22Rv1 (cell line): ENCODE data around the gene CLASP1.
"Not testable (repeated sequence)": the region's sequence is repeated elsewhere in the genome, so short reads cannot be mapped to it uniquely, and the experiment has no call there.

ENCODE experiments used
- H3K27ac ChIP-seq: fragments of 450-650 bp; 2 replicates; pipeline ENCODE4 v1.5.1; 2017
- ZFX ChIP-seq: fragments of 450-650 bp; IDR thresholded peaks from 2 replicates; pipeline ENCODE4 v1.6.1; 2017; ENCODE audit warnings: antibody characterized with exemption, borderline replicate concordance
- TF ChIP-seq, protein P1 (sequence below): fragments of 450-650 bp; IDR thresholded peaks from 2 replicates; pipeline ENCODE4 v1.5.1; 2017; ENCODE audit warnings: mild to moderate bottlenecking

Gene CLASP1

DNA sequence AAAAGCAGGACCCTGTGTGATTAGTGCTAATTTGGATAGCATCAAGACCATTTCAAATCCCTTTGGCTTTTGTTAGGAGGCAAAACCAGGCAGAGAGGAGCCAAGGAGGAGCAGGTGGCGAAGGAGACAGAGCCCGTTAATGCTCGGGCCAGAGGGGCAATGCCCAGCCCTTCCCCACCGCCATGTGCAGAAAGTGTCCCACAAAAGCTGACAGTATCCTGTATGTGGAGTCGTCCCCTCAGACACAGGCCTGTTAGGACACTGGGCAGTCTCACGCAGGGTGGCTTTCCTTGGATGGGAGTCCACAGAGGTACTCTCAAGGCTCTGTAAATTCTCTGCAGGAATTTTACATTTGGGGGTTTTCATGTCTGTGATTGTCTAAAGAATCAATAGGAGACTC is 319.5 kb downstream of the CLASP1 start:
- TF ChIP-seq, protein P1, sequence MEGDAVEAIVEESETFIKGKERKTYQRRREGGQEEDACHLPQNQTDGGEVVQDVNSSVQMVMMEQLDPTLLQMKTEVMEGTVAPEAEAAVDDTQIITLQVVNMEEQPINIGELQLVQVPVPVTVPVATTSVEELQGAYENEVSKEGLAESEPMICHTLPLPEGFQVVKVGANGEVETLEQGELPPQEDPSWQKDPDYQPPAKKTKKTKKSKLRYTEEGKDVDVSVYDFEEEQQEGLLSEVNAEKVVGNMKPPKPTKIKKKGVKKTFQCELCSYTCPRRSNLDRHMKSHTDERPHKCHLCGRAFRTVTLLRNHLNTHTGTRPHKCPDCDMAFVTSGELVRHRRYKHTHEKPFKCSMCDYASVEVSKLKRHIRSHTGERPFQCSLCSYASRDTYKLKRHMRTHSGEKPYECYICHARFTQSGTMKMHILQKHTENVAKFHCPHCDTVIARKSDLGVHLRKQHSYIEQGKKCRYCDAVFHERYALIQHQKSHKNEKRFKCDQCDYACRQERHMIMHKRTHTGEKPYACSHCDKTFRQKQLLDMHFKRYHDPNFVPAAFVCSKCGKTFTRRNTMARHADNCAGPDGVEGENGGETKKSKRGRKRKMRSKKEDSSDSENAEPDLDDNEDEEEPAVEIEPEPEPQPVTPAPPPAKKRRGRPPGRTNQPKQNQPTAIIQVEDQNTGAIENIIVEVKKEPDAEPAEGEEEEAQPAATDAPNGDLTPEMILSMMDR = no peak

DNA sequence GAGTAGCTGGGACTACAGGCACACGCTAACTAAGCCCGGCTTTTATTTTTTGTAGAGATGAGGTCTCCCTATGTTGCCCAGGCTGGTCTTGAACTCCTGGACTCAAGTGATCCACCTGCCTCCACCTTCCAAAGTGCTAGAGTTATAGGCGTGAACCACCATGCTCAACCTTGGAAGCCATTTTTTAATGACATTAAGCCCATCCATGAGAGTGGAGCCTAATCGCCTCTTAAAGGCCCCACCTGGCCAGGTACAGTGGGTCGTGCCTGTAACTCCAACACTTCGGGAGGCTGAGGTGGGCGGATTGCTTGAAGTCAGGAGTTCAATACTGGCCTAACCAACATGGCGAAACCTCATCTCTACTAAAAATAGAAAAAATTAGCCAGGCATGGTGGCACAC is 322.6 kb downstream of the CLASP1 start:
- no peak overlapping the region for H3K27ac ChIP-seq
- TF ChIP-seq ZFX = no peak
- TF ChIP-seq, protein P1 = no peak

More for the DNA sequence above, 319.5 kb downstream of the CLASP1 start:
- no peak overlapping the region for H3K27ac ChIP-seq

DNA sequence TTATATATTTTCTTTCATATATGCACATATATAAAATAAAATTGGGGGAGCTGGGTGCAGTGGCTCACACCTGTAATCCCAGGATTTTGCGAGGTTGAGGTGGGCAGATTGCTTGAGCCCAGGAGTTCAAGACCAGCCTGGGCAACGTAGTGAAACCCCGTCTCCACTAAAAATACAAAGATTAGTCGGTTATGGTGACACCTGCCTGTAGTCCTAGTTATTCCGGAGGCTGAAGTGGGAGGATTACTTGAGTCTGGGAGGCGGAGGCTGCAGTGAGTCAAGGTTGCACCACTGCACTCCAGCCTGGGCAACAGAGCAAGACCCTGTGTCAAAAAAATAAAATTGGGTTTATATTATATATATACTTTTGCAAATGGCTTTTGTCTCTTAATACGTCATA is 324.7 kb downstream of the CLASP1 start:
- TF ChIP-seq, protein P1 = no peak
- no peak for TF ChIP-seq ZFX
- no peak overlapping the region for H3K27ac ChIP-seq

DNA sequence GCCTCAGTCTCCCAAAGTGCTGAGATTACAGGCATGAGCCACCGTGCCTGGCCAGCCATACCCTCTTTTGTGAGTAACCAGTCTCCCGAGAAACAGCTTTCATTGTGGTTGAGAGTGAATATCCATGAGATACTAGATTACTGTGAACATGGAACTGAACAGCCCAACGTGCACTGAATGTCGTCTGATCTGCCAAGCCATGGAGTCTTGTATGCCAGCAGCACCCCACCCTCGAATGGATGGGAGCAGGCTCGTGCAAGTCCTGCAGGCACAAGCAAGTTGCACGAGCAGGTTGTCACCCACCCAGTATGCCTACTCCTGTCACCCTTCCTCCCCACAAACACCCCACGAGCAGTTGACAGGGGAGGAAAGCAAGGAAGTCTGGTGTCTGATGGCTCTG is 327.8 kb downstream of the CLASP1 start:
- H3K27ac ChIP-seq = no peak overlapping the region
- TF ChIP-seq, protein P1 = no peak
- no peak for TF ChIP-seq ZFX

DNA sequence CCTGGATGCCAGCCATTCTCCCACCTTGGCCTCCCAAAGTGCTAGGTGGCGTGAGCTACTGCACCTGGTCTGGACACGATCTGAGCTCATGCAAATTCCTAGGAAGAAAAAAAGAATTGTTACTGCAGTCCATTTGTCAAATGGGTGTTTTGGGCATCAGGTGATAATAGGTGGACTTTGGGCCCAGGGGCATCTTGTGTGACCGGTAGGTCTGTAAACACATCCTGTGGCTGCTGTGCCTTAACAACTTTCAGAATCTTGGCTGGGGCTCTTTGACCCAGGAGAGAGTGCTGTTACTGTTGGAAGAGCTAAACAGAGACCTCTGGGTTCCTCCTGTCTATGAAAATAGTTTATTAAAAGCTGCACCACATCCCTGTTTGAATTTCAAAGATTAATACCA is 329.3 kb downstream of the CLASP1 start:
- H3K27ac ChIP-seq = no peak overlapping the region
- TF ChIP-seq ZFX = no peak
- TF ChIP-seq, protein P1 = no peak

DNA sequence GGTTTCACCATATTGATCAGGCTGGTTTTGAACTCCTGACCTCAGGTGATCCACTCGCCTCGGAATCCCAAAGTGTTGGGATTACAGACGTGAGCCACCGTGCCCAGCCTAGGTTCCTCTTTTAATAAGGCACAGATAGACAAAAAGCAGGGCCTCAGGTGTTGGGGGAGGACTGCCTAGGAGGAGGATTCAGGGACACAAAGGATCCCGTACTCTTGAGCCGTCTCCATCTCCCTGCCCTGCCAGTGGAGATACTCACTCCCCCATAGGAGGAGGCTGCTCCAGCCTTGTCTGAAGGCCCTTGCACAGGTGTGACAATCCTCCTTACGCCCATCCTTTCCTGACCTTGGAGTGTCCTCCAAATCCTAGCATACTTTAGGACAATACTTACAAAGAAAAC is 332.3 kb downstream of the CLASP1 start:
- no peak overlapping the region for H3K27ac ChIP-seq
- TF ChIP-seq, protein P1 = no peak
- TF ChIP-seq ZFX = no peak

DNA sequence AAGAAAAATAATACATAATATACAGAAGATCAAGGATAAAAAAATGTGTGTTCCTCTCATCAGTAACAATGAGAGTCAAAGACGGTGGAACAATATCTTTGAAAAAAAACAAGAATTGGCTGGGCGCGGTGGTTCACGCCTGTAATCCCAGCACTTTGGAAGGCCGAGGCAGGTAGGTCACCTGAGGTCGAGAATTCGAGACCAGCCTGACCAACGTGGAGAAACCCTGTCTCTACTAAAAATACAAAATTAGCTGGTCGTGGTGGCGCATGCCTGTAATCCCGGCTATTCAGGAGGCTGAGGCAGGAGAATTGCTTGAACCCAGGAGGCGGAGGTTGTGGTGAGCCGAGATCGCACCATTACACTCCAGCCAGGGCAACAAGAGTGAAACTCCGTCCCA is 335.6 kb downstream of the CLASP1 start:
- not testable (repeated sequence) for H3K27ac ChIP-seq

DNA sequence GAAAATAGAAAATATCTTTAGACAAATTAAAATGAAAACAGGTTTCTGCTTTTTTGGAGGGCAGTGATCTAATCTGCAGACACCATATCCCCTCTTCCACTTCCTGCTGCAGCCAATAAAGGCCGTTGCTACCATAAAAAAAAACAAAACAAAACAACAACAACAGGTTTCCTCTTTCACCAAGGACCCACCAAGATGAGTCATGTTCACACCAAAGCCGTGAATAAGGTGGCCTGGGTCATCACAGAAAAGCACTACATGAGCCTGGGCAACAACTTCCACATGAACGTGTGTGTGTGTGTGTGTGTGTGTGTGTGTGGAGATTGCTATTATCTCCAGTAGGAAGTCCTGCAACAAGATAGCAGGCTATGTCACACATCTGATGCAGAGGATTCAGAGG is 339.5 kb downstream of the CLASP1 start:
- TF ChIP-seq ZFX = no peak
- TF ChIP-seq, protein P1 = no peak
- no peak overlapping the region for H3K27ac ChIP-seq
